Type B pancreatic cell (in vitro differentiated cells): ENCODE measurements around the gene MYO5A. TPM values are rescaled to one million over a fixed set of nuclear protein-coding genes. Genes with fewer than 3 reads are reported as not detected.

Experiments used
- DNase-seq: peaks from one replicate; pipeline ENCODE4 v3.0.0; 2021; ENCODE audit warnings: mixed read lengths; ENCODE audit not compliant: unreplicated experiment; ENCODE audit errors: extremely low spot score
- H3K27ac Mint-ChIP-seq: 2 replicates; pipeline ENCODE4 v1.8.0; 2021; ENCODE audit warnings: mild to moderate bottlenecking, mixed read lengths
- H3K27me3 Mint-ChIP-seq: 2 replicates; pipeline ENCODE4 v1.8.0; 2021; ENCODE audit warnings: mixed read lengths
- H3K36me3 Mint-ChIP-seq: 2 replicates; pipeline ENCODE4 v1.8.0; 2021; ENCODE audit warnings: mixed read lengths
- H3K4me1 Mint-ChIP-seq: one replicate; pipeline ENCODE4 v1.8.0; 2021; ENCODE audit warnings: mixed read lengths; ENCODE audit not compliant: unreplicated experiment
- H3K4me3 Mint-ChIP-seq: 2 replicates; pipeline ENCODE4 v1.8.0; 2021; ENCODE audit warnings: mild to moderate bottlenecking, mixed read lengths
- H3K9me3 Mint-ChIP-seq: 2 replicates; pipeline ENCODE4 v1.8.0; 2021; ENCODE audit warnings: mixed read lengths
- CTCF ChIP-seq: fragments of 200-600 bp; sonication (generic); conservative IDR thresholded peaks from 2 replicates; pipeline ENCODE4 v1.5.0; 2021; ENCODE audit warnings: antibody characterized with exemption, mild to moderate bottlenecking
- total RNA-seq: library from RNA; stranded (reverse); gene quantifications from 2 replicates; pipeline ENCODE4 v1.2.1, GENCODE V29; 2021; ENCODE audit warnings: low replicate concordance

Gene MYO5A
- total RNA-seq, 1 donor from 2014 or later: 20.9 TPM

- no peak overlapping the region for H3K4me3 Mint-ChIP-seq
- no peaks in the 10 kb centered on the region for H3K36me3 Mint-ChIP-seq
- TF ChIP-seq CTCF: no peak
- H3K27ac Mint-ChIP-seq: no peak overlapping the region
- no peak for DNase-seq
- H3K4me1 Mint-ChIP-seq: no peaks in the 10 kb centered on the region
- no peaks in the 10 kb centered on the region for H3K27me3 Mint-ChIP-seq
- no peaks in the 10 kb centered on the region for H3K9me3 Mint-ChIP-seq
Measured at GRCh38 chr15:52506549-52506948, 22.1 kb downstream of the MYO5A start.

DNA sequence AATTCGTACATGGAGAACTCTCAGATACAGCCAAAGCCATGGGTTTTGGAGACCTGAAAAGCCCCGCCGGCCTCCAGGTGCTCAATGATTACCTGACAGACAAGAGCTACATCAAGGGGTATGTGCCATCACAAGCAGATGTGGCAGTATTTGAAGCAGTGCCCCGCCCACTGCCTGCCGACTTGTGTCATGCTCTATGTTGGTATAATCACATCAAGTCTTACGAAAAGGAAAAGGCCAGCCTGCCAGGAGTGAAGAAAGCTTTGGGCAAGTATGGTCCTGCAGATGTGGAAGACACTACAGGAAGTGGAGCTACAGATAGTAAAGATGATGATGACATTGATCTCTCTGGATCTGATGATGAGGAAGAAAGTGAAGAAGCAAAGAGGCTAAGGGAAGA lies 23.5 kb downstream of the MYO5A start:
- H3K36me3 Mint-ChIP-seq: no peaks in the 10 kb centered on the region
- no peaks in the 10 kb centered on the region for H3K27me3 Mint-ChIP-seq
- no peak for DNase-seq
- H3K27ac Mint-ChIP-seq: no peak overlapping the region
- H3K4me3 Mint-ChIP-seq: no peak overlapping the region
- no peak for TF ChIP-seq CTCF
- no peaks in the 10 kb centered on the region for H3K4me1 Mint-ChIP-seq
- H3K9me3 Mint-ChIP-seq: no peaks in the 10 kb centered on the region

GRCh38 chr15:52503788-52504496 lies 24.7 kb downstream of the MYO5A start:
- H3K9me3 Mint-ChIP-seq: no peaks in the 10 kb centered on the region
- H3K4me3 Mint-ChIP-seq: no peak overlapping the region
- H3K27me3 Mint-ChIP-seq: no peaks in the 10 kb centered on the region
- no peak for TF ChIP-seq CTCF
- no peak overlapping the region for H3K27ac Mint-ChIP-seq
- no peaks in the 10 kb centered on the region for H3K4me1 Mint-ChIP-seq
- no peaks in the 10 kb centered on the region for H3K36me3 Mint-ChIP-seq
- DNase-seq: no peak

DNA sequence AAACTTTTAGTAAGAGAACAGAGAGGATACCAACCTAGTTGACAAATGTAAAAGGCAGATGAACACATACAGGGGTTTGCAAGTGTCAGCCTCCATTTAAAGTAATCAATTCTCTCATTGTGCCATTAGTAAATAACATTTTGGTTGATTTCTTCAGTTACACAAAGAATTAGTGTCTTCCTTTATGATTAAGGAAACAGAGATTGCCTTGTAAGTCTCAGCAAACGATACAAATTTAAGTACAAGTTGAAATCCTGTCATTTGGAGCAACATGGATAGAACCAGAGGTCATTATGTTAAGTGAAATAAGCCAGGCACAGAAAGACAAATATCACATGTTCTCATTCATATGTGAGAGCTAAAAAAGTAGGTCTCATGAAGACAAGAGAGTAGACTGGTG lies 26.1 kb downstream of the MYO5A start:
- no peak for TF ChIP-seq CTCF
- Mint-ChIP-seq H3K4me1 (no peaks in the 10 kb centered on the region), H3K4me3 (no peak overlapping the region), H3K36me3 (no peaks in the 10 kb centered on the region), H3K27me3 (no peaks in the 10 kb centered on the region), H3K9me3 (no peaks in the 10 kb centered on the region), H3K27ac (no peak overlapping the region)
- no peak for DNase-seq

GRCh38 chr15:52499506-52499905 lies 29.2 kb downstream of the MYO5A start:
- Mint-ChIP-seq H3K9me3 (no peaks in the 10 kb centered on the region), H3K36me3 (no peaks in the 10 kb centered on the region), H3K4me3 (no peak overlapping the region), H3K4me1 (no peaks in the 10 kb centered on the region), H3K27me3 (no peaks in the 10 kb centered on the region), H3K27ac (no peak overlapping the region)
- no peak for DNase-seq
- TF ChIP-seq CTCF: no peak
